GM23338 (cell line): ENCODE data around the gene TMEM178A. TPM values are rescaled to one million over a fixed set of nuclear protein-coding genes. Genes with fewer than 3 reads are reported as not detected.

Experiments
- ATAC-seq: fragments of 200-7000 bp; cut with Tn5 transposase; 3 replicates; pipeline ENCODE4 v1.9.1; 2020
- DNase-seq: peaks from one replicate; pipeline ENCODE4 v3.0.0-alpha.2; 2015; ENCODE audit warnings: low spot score
- H2AFZ ChIP-seq: fragments of 200-600 bp; sonication (generic); 2 replicates; pipeline ENCODE4 v1.8.0; 2016; ENCODE audit warnings: antibody characterized with exemption, mild to moderate bottlenecking, moderate library complexity
- H3F3A ChIP-seq: fragments of 200-600 bp; sonication (generic); replicated peaks from 2 replicates; pipeline ENCODE4 v1.8.0; 2017; ENCODE audit warnings: antibody characterized with exemption, mixed run types, low read depth
- H3K27ac ChIP-seq: fragments of 200-600 bp; sonication (generic); 2 replicates; pipeline ENCODE4 v1.6.1; 2016; ENCODE audit warnings: low read depth
- H3K27me3 ChIP-seq: fragments of 200-600 bp; sonication (generic); 2 replicates; pipeline ENCODE4 v1.8.0; 2016; ENCODE audit warnings: mild to moderate bottlenecking, mixed run types, moderate library complexity; ENCODE audit not compliant: insufficient read depth
- H3K36me3 ChIP-seq: fragments of 200-600 bp; sonication (generic); 2 replicates; pipeline ENCODE4 v1.8.0; 2016; ENCODE audit warnings: mild to moderate bottlenecking; ENCODE audit not compliant: insufficient read depth
- H3K4me1 ChIP-seq: fragments of 200-600 bp; sonication (generic); 2 replicates; pipeline ENCODE4 v1.8.0; 2016; ENCODE audit warnings: mild to moderate bottlenecking, moderate library complexity; ENCODE audit not compliant: insufficient read depth
- H3K4me2 ChIP-seq: fragments of 200-600 bp; sonication (generic); 2 replicates; pipeline ENCODE4 v1.7.1; 2017; ENCODE audit warnings: mixed run types
- H3K4me3 ChIP-seq: fragments of 200-600 bp; sonication (generic); 2 replicates; pipeline ENCODE4 v1.6.1; 2016; ENCODE audit warnings: mixed run types
- H3K79me2 ChIP-seq: fragments of 200-600 bp; sonication (generic); replicated peaks from 2 replicates; pipeline ENCODE4 v1.8.0; 2017; ENCODE audit warnings: mild to moderate bottlenecking; ENCODE audit not compliant: insufficient read depth
- H3K9me2 ChIP-seq: fragments of 200-600 bp; sonication (generic); 2 replicates; pipeline ENCODE4 v1.8.0; 2017; ENCODE audit not compliant: insufficient read depth
- H4K20me1 ChIP-seq: fragments of 200-600 bp; sonication (generic); replicated peaks from 2 replicates; pipeline ENCODE4 v1.8.0; 2017; ENCODE audit warnings: mild to moderate bottlenecking; ENCODE audit not compliant: insufficient read depth
- H3K27ac Mint-ChIP-seq: 2 replicates; pipeline ENCODE4 v1.8.0; 2020; ENCODE audit warnings: inconsistent platforms, mild to moderate bottlenecking, moderate library complexity, mixed read lengths
- H3K27me3 Mint-ChIP-seq: 3 replicates; pipeline ENCODE4 v1.8.0; 2022; ENCODE audit warnings: low read depth, mild to moderate bottlenecking, moderate library complexity, mixed read lengths, inconsistent platforms; ENCODE audit not compliant: insufficient read depth, poor library complexity
- H3K36me3 Mint-ChIP-seq: 3 replicates; pipeline ENCODE4 v1.8.0; 2021; ENCODE audit warnings: low read depth, mild to moderate bottlenecking, inconsistent platforms, moderate library complexity, mixed read lengths
- H3K4me1 Mint-ChIP-seq: 3 replicates; pipeline ENCODE4 v1.8.0; 2020; ENCODE audit warnings: mild to moderate bottlenecking, inconsistent platforms, mixed read lengths
- H3K4me3 Mint-ChIP-seq: 3 replicates; pipeline ENCODE4 v1.8.0; 2021; ENCODE audit warnings: moderate library complexity, mild to moderate bottlenecking, inconsistent platforms, mixed read lengths
- H3K9me3 Mint-ChIP-seq: 3 replicates; pipeline ENCODE4 v1.8.0; 2020; ENCODE audit warnings: moderate library complexity, mild to moderate bottlenecking, inconsistent platforms, mixed read lengths
- CREB1 ChIP-seq: fragments of 250-450 bp; sonication (Bioruptor Pico); IDR thresholded peaks from 2 replicates; pipeline ENCODE4 v1.5.0; 2020; ENCODE audit warnings: low read depth, mild to moderate bottlenecking, moderate library complexity
- CTCF ChIP-seq, 2 experiments: fragments of 200-600 bp in 1 of 2; sonication (generic) in 1 of 2; conservative IDR thresholded peaks; 2 replicates each; pipeline versions ENCODE4 v1.5.1 to v1.6.1; 2016 to 2017; ENCODE audit warnings: antibody characterized with exemption in 2 of 2, low read depth in 2 of 2, mild to moderate bottlenecking in 2 of 2, moderate library complexity in 1 of 2
- ETS1 ChIP-seq: IDR thresholded peaks from 2 replicates; pipeline ENCODE4 v1.6.1; 2016; ENCODE audit warnings: antibody characterized with exemption
- EZH2 ChIP-seq: fragments of 200-600 bp; sonication (generic); IDR thresholded peaks from one replicate; pipeline ENCODE4 v1.8.0; 2017; ENCODE audit warnings: antibody characterized with exemption, mild to moderate bottlenecking, low read depth; ENCODE audit not compliant: unreplicated experiment
- EZH2phosphoT487 ChIP-seq: fragments of 200-600 bp; sonication (generic); IDR thresholded peaks from one replicate; pipeline ENCODE4 v1.8.1; 2018; ENCODE audit warnings: antibody characterized with exemption; ENCODE audit not compliant: unreplicated experiment
- JUNB ChIP-seq: IDR thresholded peaks from one replicate; pipeline ENCODE4 v1.6.1; 2016; ENCODE audit warnings: antibody characterized with exemption; ENCODE audit not compliant: unreplicated experiment
- NANOG ChIP-seq: IDR thresholded peaks from 2 replicates; pipeline ENCODE4 v1.6.1; 2016; ENCODE audit warnings: antibody characterized with exemption, borderline replicate concordance
- POLR2AphosphoS5 ChIP-seq: IDR thresholded peaks from 2 replicates; pipeline ENCODE4 v1.6.1; 2016; ENCODE audit warnings: antibody characterized with exemption, low read depth
- REST ChIP-seq: IDR thresholded peaks from one replicate; pipeline ENCODE4 v1.6.1; 2018; ENCODE audit warnings: antibody characterized with exemption; ENCODE audit not compliant: unreplicated experiment
- STAT1 ChIP-seq: IDR thresholded peaks from one replicate; pipeline ENCODE4 v1.6.1; 2016; ENCODE audit warnings: antibody characterized with exemption; ENCODE audit not compliant: unreplicated experiment
- ZNF114 ChIP-seq: fragments of 250-450 bp; sonication (Bioruptor Pico); IDR thresholded peaks from 2 replicates; pipeline ENCODE4 v1.5.0; 2020; ENCODE audit warnings: mild to moderate bottlenecking, moderate library complexity
- ZNF331 ChIP-seq: fragments of 250-450 bp; sonication (Bioruptor Pico); IDR thresholded peaks from 2 replicates; pipeline ENCODE4 v1.5.0; 2020; ENCODE audit warnings: low read depth, mild to moderate bottlenecking, moderate library complexity
- ZNF462 ChIP-seq: fragments of 250-450 bp; sonication (Bioruptor Pico); IDR thresholded peaks from 2 replicates; pipeline ENCODE4 v1.5.0; 2020; ENCODE audit warnings: mild to moderate bottlenecking, moderate library complexity
- polyA plus RNA-seq: library from polyadenylated mRNA; unstranded; fragments of >200 nt; fragmentation: Nextera tagmentation; extraction: Ambion mirVana; gene quantifications from 2 replicates; pipeline ENCODE4 v1.2.1, GENCODE V29; 2016
- total RNA-seq: library from RNA; depleted of rRNA; stranded (reverse); fragments of >200 nt; shearing (Covaris generic); gene quantifications from 2 replicates; pipeline ENCODE4 v1.2.3, GENCODE V29; 2014

TMEM178A gene
- total and polyA plus RNA-seq, 2 experiments from 2014 or later, result 10.3 to 12.3 TPM

GRCh38 chr2:39632876-39633275 lies 32.8 kb upstream of the TMEM178A start:
- TF ChIP-seq ZNF331 (no peak), EZH2 (no peak), JUNB (no peak), STAT1 (no peak), ZNF114 (CRISPR knock-in tag) (no peak), ZNF462 (no peak), ETS1 (no peak), REST (no peak), POLR2AphosphoS5 (no peak), CREB1 (CRISPR knock-in tag) (no peak), CTCF (conservative IDR thresholded peaks at IDR 0.05; ENCODE audit: low read depth in 2 of 2) (no peak), NANOG (no peak), EZH2phosphoT487 (no peak)
- Histone ChIP-seq H3K4me3 (no peak overlapping the region), H4K20me1 (no peaks in the 10 kb centered on the region), H3F3A (no peaks in the 10 kb centered on the region), H3K36me3 (no peaks in the 10 kb centered on the region), H3K9me2 (no peaks in the 10 kb centered on the region; the same call in 1 of the 2 replicates), H3K27ac (no peak overlapping the region), H3K4me1 (no peaks in the 10 kb centered on the region), H3K4me2 (no peak overlapping the region), H3K79me2 (no peaks in the 10 kb centered on the region), H2AFZ (no peak overlapping the region), H3K27me3 (no peaks in the 10 kb centered on the region)
- no peak for ATAC-seq
- Mint-ChIP-seq H3K27me3 (no peaks in the 10 kb centered on the region), H3K4me3 (no peak overlapping the region), H3K9me3 (peaks cover 9% of the 10 kb centered on the region; the same call in 2 of the 3 replicates), H3K4me1 (no peaks in the 10 kb centered on the region), H3K36me3 (peaks cover 3% of the 10 kb centered on the region; the same call in 2 of the 3 replicates), H3K27ac (no peak overlapping the region)
- DNase-seq, result no peak
